Endothelial cell of umbilical vein (primary cell): ENCODE measurements around the gene TK1.

Experiments
- CTCF ChIP-seq, 2 donors: IDR thresholded peaks; 1 replicate in 1 of 2; 2 replicates in 1 of 2; pipeline ENCODE4 v1.5.1; 2011; ENCODE audit warnings: low read length in 2 of 2, mild to moderate bottlenecking in 2 of 2, moderate library complexity in 2 of 2, control low read depth in 1 of 2, inconsistent platforms in 1 of 2, low read depth in 1 of 2; ENCODE audit not compliant: insufficient read depth in 1 of 2; ENCODE audit errors: extremely low read depth in 1 of 2
- EZH2 ChIP-seq: IDR thresholded peaks from 2 replicates; pipeline ENCODE4 v1.6.1; 2012; ENCODE audit warnings: borderline replicate concordance, low read depth, mild to moderate bottlenecking, moderate library complexity, low read length, inconsistent platforms; ENCODE audit not compliant: severe bottlenecking
- FOS ChIP-seq: IDR thresholded peaks from 2 replicates; pipeline ENCODE4 v1.6.1; 2011; ENCODE audit warnings: mild to moderate bottlenecking, low read length, moderate library complexity, borderline replicate concordance; ENCODE audit not compliant: insufficient read depth
- GATA2 ChIP-seq: IDR thresholded peaks from 2 replicates; pipeline ENCODE4 v1.7.0; 2011; ENCODE audit warnings: low read depth, mild to moderate bottlenecking, moderate library complexity, mixed read lengths, low read length; ENCODE audit not compliant: insufficient read length, insufficient read depth
- JUN ChIP-seq: IDR thresholded peaks from 2 replicates; pipeline ENCODE4 v1.6.1; 2011; ENCODE audit warnings: borderline replicate concordance, low read depth; ENCODE audit not compliant: insufficient read length, insufficient read depth
- MAX ChIP-seq: IDR thresholded peaks from 2 replicates; pipeline ENCODE4 v1.6.1; 2011; ENCODE audit not compliant: insufficient read depth, insufficient read length
- MYC ChIP-seq: IDR thresholded peaks from one replicate; pipeline ENCODE4 v1.6.1; 2011; ENCODE audit warnings: mild to moderate bottlenecking, low read depth, low read length
- POLR2A ChIP-seq: IDR thresholded peaks from 2 replicates; pipeline ENCODE4 v1.6.1; 2012; ENCODE audit warnings: low read depth, mild to moderate bottlenecking, control low read depth, low read length
- POLR2AphosphoS5 ChIP-seq: IDR thresholded peaks from 2 replicates; pipeline ENCODE4 v1.6.1; 2012; ENCODE audit warnings: low read depth, mild to moderate bottlenecking, control low read depth, low read length, moderate library complexity; ENCODE audit not compliant: insufficient read depth

GRCh38 chr17:78148286-78149016 is 38.4 kb downstream of the TK1 start:
- TF ChIP-seq JUN (no peak), CTCF (IDR thresholded peaks at IDR 0.05; ENCODE audit: extremely low read depth in 1 of 2, insufficient read depth in 1 of 2, low read depth in 1 of 2, low read length in 2 of 2) (no peak), POLR2AphosphoS5 (no peak), POLR2A (no peak), GATA2 (no peak), MYC (no peak), EZH2 (no peak), FOS (no peak), MAX (no peak)
